Frontal cortex (tissue), 4 donors: Measurements from ENCODE around the gene TMEM131. TPM values are rescaled to one million over a fixed set of nuclear protein-coding genes. Genes with fewer than 3 reads are reported as not detected.
"Not testable (repeated sequence)": the region's sequence is repeated elsewhere in the genome, so short reads cannot be mapped to it uniquely, and the experiment has no call there.

Experiments used
- DNase-seq, 2 donors: peaks; one replicate each; pipeline ENCODE4 v3.0.0; 2012; ENCODE audit warnings: low spot score in 2 of 2
- FAIRE-seq: peaks from 2 replicates; lab custom pipeline; 2012; peaks lifted over from hg19 to GRCh38; lab: Jason Lieb, UNC
- total RNA-seq: library from RNA; depleted of rRNA; stranded (reverse); fragments of >200 nt; gene quantifications from one replicate; pipeline ENCODE4 v1.2.3, GENCODE V29; 2014
- donor health status: control.
- donor health status: control.
- donor health status: control.

Gene TMEM131
- total RNA-seq, 1 donor from 2014 or later: 30.2 TPM

GRCh38 chr2:97723156-97724072 is 272.3 kb downstream of the TMEM131 start:
- FAIRE-seq: no peak

GRCh38 chr2:97722227-97722626 is 273.5 kb downstream of the TMEM131 start:
- DNase-seq: no peak
- no peak for FAIRE-seq

More at GRCh38 chr2:97723156-97724072, 272.3 kb downstream of the TMEM131 start:
- no peak for DNase-seq

GRCh38 chr2:97720746-97721145 is 275.0 kb downstream of the TMEM131 start:
- FAIRE-seq (no peak), DNase-seq (no peak)

- DNase-seq (no peak), FAIRE-seq (no peak)
Measured at GRCh38 chr2:97719362-97720155, 276.2 kb downstream of the TMEM131 start.

GRCh38 chr2:97718942-97719341 is 276.8 kb downstream of the TMEM131 start:
- no peak for FAIRE-seq
- DNase-seq: no peak

- no peak for FAIRE-seq
- no peak for DNase-seq
Measured at GRCh38 chr2:97718051-97718882, 277.5 kb downstream of the TMEM131 start.

- DNase-seq: no peak
- FAIRE-seq: no peak
Measured at GRCh38 chr2:97717613-97717995, 278.1 kb downstream of the TMEM131 start.

GRCh38 chr2:97716695-97717612 is 278.8 kb downstream of the TMEM131 start:
- no peak for DNase-seq

GRCh38 chr2:97715951-97716694 is 279.6 kb downstream of the TMEM131 start:
- DNase-seq (no peak), FAIRE-seq (no peak)

More at GRCh38 chr2:97716695-97717612, 278.8 kb downstream of the TMEM131 start:
- no peak for FAIRE-seq

- DNase-seq: no peak
- FAIRE-seq: no peak
Measured at GRCh38 chr2:97714950-97715652, 280.6 kb downstream of the TMEM131 start.

GRCh38 chr2:97714084-97714949 is 281.4 kb downstream of the TMEM131 start:
- no peak for FAIRE-seq
- no peak for DNase-seq

- FAIRE-seq: no peak
- no peak for DNase-seq
Measured at GRCh38 chr2:97713296-97714083, 282.3 kb downstream of the TMEM131 start, which contains the start of gene ZAP70. Gene ZAP70 (plus strand): TSS chr2:97713576. CDS start chr2:97724037, 10,461 bp downstream.

GRCh38 chr2:97712693-97713295 is 283.0 kb downstream of the TMEM131 start:
- FAIRE-seq (no peak), DNase-seq (no peak)

GRCh38 chr2:97712175-97712574 is 283.6 kb downstream of the TMEM131 start:
- DNase-seq, FAIRE-seq: not testable (repeated sequence)

GRCh38 chr2:97711394-97711711 is 284.4 kb downstream of the TMEM131 start:
- DNase-seq: no peak
- no peak for FAIRE-seq
